ENCODE measurements around the gene TRMU.

TRMU gene

DNA sequence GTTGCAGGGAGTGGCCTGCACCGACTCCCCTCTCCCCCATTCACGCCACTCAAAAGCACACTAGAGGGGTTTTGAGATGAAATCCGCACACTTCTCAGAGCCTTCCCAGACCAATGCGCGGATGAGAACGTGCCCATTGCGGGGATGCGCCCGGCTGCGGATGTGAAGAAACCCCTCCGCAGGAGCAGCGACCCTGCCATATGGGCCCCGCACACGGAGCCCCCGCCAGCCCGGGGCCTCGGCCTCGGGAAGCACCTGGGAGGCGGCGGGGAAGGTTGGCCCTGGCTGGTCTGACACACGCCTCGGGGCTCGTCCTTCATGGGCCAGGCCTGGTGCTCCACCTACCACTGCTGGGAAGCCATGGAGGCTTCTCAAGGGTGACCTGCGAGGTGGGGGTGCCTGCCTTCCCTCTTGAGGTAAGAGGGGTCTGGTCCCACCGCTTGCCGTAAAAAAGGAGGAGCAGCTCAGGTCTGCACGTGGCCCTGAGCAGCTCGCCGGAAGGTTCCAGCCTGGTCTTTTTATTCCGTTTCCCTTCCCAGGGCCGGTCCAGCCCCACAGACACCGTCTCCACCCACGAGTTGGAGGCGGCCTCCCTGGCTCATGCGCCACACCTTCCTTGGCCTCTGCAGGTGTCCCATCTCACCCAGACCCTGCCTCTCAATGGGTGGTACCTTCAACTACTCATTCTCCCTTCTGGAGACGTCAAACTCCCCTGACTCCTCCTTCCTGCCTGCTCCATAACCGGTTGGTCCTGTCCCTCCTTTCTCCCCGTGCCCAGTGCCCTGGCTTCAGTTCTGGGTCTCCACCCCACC, 39.4 kb downstream of the TRMU start:
- no peak; the same call in 1 of the 2 replicates for TF ChIP-seq CEBPB (IDR thresholded peaks at IDR 0.05)
- TF ChIP-seq, protein P1, sequence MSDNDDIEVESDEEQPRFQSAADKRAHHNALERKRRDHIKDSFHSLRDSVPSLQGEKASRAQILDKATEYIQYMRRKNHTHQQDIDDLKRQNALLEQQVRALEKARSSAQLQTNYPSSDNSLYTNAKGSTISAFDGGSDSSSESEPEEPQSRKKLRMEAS (IDR thresholded peaks at IDR 0.05) = peak; percentile 97
- no peak; the same call in 1 of the 2 replicates for TF ChIP-seq CREB1 (IDR thresholded peaks at IDR 0.05; ENCODE audit: low read depth)
- TF ChIP-seq TAF1 (IDR thresholded peaks at IDR 0.05; ENCODE audit: low read depth) = peak; percentile 45
- TF ChIP-seq EGR1 (IDR thresholded peaks at IDR 0.05) = peak; percentile 83
- peak; percentile 84 for TF ChIP-seq EP300 (IDR thresholded peaks at IDR 0.05; ENCODE audit: borderline replicate concordance)
- peak; percentile 65; the same call in 1 of the 2 replicates for TF ChIP-seq TEAD4 (IDR thresholded peaks at IDR 0.05)
- TF ChIP-seq ZBTB7A (IDR thresholded peaks at IDR 0.05; ENCODE audit: low read depth) = no peak
- TF ChIP-seq, protein P2, sequence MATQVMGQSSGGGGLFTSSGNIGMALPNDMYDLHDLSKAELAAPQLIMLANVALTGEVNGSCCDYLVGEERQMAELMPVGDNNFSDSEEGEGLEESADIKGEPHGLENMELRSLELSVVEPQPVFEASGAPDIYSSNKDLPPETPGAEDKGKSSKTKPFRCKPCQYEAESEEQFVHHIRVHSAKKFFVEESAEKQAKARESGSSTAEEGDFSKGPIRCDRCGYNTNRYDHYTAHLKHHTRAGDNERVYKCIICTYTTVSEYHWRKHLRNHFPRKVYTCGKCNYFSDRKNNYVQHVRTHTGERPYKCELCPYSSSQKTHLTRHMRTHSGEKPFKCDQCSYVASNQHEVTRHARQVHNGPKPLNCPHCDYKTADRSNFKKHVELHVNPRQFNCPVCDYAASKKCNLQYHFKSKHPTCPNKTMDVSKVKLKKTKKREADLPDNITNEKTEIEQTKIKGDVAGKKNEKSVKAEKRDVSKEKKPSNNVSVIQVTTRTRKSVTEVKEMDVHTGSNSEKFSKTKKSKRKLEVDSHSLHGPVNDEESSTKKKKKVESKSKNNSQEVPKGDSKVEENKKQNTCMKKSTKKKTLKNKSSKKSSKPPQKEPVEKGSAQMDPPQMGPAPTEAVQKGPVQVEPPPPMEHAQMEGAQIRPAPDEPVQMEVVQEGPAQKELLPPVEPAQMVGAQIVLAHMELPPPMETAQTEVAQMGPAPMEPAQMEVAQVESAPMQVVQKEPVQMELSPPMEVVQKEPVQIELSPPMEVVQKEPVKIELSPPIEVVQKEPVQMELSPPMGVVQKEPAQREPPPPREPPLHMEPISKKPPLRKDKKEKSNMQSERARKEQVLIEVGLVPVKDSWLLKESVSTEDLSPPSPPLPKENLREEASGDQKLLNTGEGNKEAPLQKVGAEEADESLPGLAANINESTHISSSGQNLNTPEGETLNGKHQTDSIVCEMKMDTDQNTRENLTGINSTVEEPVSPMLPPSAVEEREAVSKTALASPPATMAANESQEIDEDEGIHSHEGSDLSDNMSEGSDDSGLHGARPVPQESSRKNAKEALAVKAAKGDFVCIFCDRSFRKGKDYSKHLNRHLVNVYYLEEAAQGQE (IDR thresholded peaks at IDR 0.05; ENCODE audit: low read depth) = no peak; the same call in 1 of the 2 replicates
- TF ChIP-seq, protein P3, sequence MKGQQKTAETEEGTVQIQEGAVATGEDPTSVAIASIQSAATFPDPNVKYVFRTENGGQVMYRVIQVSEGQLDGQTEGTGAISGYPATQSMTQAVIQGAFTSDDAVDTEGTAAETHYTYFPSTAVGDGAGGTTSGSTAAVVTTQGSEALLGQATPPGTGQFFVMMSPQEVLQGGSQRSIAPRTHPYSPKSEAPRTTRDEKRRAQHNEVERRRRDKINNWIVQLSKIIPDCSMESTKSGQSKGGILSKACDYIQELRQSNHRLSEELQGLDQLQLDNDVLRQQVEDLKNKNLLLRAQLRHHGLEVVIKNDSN (IDR thresholded peaks at IDR 0.05) = peak; percentile 32; the same call in 1 of the 2 replicates
- peak; percentile 42; the same call in 1 of the 2 replicates for TF ChIP-seq FOXM1 (IDR thresholded peaks at IDR 0.05; ENCODE audit: borderline replicate concordance, low read depth)
- TF ChIP-seq NFIC (IDR thresholded peaks at IDR 0.05) = peak; percentile 79
- TF ChIP-seq TCF12 (IDR thresholded peaks at IDR 0.05; ENCODE audit: low read depth) = peak; percentile 83
- TF ChIP-seq RAD21 (IDR thresholded peaks at IDR 0.05; ENCODE audit: low read depth) = no peak; the same call in 1 of the 2 replicates
- peak; percentile 23; the same call in 1 of the 2 replicates for TF ChIP-seq YY1 (IDR thresholded peaks at IDR 0.05; ENCODE audit: low read depth)

DNA sequence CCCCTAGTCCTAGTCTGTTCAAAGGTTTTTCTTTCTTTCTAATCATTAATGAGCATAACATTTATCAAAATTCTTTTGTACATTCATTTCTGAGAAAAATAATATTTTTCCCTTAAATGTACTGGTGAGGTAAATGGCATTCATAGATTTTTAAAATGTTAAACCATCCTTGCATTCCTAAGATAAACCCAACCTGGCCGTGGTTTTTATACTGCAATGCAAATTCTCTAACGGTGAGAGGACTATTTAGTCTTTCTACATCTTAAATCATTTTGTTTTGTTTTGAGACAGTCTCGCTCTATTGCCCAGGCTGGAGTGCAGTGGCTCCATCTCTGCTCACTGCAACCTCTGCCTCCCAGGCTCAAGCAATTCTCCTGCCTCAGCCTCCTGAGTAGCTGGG, 40.6 kb downstream of the TRMU start:
- TF ChIP-seq YY1 (IDR thresholded peaks at IDR 0.05; ENCODE audit: low read depth) (no peak), ZBTB7A (IDR thresholded peaks at IDR 0.05; ENCODE audit: low read depth) (no peak), TEAD4 (IDR thresholded peaks at IDR 0.05) (no peak), EP300 (IDR thresholded peaks at IDR 0.05; ENCODE audit: borderline replicate concordance) (no peak), NFIC (IDR thresholded peaks at IDR 0.05) (no peak), TAF1 (IDR thresholded peaks at IDR 0.05; ENCODE audit: low read depth) (no peak), EGR1 (IDR thresholded peaks at IDR 0.05) (no peak), FOXM1 (IDR thresholded peaks at IDR 0.05; ENCODE audit: borderline replicate concordance, low read depth) (no peak), CEBPB (IDR thresholded peaks at IDR 0.05) (no peak), TCF12 (IDR thresholded peaks at IDR 0.05; ENCODE audit: low read depth) (no peak)
- TF ChIP-seq, protein P3 (IDR thresholded peaks at IDR 0.05) = no peak
- TF ChIP-seq, protein P1 (IDR thresholded peaks at IDR 0.05) = no peak

DNA sequence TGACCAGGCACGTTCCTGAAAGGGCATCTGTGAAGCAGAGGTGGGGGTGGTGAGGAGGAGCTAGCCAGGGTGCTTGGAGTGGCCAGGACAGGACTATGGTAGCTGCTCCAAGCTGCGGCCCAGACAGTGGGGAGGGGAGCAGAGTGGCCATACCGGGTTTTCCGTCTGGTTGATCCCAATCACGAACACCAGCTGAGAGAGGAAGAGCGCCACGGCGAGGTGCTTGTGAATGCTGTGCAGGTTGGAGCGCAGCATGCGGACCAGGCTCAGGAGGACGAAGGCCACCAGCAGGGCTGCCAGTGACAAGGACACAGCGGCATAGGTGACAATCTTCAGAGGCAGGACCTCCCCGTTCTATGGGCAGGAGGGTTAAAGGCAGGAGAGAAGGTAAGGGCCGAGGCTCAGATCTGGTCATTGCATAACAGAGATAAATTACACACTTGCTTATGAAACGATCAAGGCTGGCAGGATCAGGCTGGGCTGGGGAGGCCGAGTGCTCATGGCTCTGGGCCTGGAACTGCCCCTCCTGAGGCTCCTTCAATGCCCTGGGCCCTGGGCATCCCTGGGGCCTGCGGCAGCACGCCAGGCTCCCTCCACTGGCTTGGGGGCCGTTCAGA, 41.5 kb downstream of the TRMU start:
- TF ChIP-seq EGR1 (IDR thresholded peaks at IDR 0.05) (no peak), NFIC (IDR thresholded peaks at IDR 0.05) (no peak), TAF1 (IDR thresholded peaks at IDR 0.05; ENCODE audit: low read depth) (no peak), TEAD4 (IDR thresholded peaks at IDR 0.05) (0 out of 2 replicates have a peak, but pooled peaks have one; percentile 34), RAD21 (IDR thresholded peaks at IDR 0.05; ENCODE audit: low read depth) (0 out of 2 replicates have a peak, but pooled peaks have one; percentile 8), YY1 (IDR thresholded peaks at IDR 0.05; ENCODE audit: low read depth) (no peak), CEBPB (IDR thresholded peaks at IDR 0.05) (no peak), TCF12 (IDR thresholded peaks at IDR 0.05; ENCODE audit: low read depth) (no peak), CREB1 (IDR thresholded peaks at IDR 0.05; ENCODE audit: low read depth) (no peak), ZBTB7A (IDR thresholded peaks at IDR 0.05; ENCODE audit: low read depth) (no peak), EP300 (IDR thresholded peaks at IDR 0.05; ENCODE audit: borderline replicate concordance) (peak; percentile 37; the same call in 1 of the 2 replicates), FOXM1 (IDR thresholded peaks at IDR 0.05; ENCODE audit: borderline replicate concordance, low read depth) (no peak)
- TF ChIP-seq, protein P3 (IDR thresholded peaks at IDR 0.05) = no peak
- TF ChIP-seq, protein P1 (IDR thresholded peaks at IDR 0.05) = peak; percentile 68
- TF ChIP-seq, protein P2 (IDR thresholded peaks at IDR 0.05; ENCODE audit: low read depth) = peak; percentile 62

Measured in Ishikawa (cell line).